HG03378 (cell line): Measurements from ENCODE around the gene CAPN5.
"Not testable (repeated sequence)": the region's sequence is repeated elsewhere in the genome, so short reads cannot be mapped to it uniquely, and the experiment has no call there.

ENCODE experiments used
- ATAC-seq: cut with Tn5 transposase; IDR thresholded peaks from one replicate; pipeline ENCODE4 v1.9.1; 2021; ENCODE audit warnings: mild to moderate bottlenecking, moderate library complexity; ENCODE audit not compliant: unreplicated experiment

CAPN5 gene

DNA sequence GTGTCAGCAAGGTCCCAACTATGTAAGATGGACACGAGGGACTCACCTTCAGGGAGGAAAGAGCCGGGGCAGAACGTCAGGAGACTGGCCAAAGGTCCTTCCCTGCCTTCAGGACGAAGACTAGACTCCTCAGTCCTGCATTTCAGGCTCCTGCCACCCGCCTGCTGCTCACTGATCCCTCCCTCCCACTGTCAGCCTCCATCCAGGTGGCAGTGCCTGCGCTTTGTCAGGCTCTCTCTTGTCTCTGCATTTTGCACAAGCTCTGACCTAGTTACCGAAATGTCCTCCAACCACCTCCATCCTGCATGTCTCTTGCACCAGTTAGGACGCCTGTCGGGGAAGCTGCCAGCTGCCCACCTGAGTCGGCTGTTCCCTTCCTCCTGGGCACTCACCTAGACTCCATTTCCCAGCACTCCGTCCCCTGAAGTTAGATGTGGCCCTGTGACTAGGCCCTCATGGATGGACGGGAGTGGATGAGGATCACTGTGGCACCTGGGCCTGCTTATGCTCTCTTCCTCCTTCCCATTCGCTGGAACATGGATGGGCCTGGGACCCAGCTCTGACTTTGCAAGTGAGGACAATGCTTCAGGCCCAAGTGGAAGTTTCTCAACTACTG is 24.6 kb upstream of the CAPN5 start:
- ATAC-seq: no peak

DNA sequence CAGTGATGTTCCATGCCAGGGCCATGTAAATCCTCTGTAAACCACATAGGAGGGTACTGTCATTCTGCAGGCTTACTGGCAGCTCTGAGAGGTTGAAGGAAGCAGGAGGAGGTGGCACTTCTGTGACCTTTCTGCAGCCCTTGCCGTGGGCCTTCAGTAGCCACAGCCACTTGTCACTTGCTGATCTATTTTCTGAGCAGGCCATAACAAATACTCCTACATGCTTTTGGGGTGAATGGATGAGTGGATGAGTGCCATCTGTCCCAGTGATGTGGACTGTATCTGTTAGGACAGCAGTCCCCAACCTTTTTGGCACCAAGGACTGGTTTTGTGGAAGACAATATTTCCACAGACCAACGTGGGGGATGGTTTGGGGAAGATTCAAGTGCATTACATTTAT is 22.4 kb upstream of the CAPN5 start:
- ATAC-seq: no peak

DNA sequence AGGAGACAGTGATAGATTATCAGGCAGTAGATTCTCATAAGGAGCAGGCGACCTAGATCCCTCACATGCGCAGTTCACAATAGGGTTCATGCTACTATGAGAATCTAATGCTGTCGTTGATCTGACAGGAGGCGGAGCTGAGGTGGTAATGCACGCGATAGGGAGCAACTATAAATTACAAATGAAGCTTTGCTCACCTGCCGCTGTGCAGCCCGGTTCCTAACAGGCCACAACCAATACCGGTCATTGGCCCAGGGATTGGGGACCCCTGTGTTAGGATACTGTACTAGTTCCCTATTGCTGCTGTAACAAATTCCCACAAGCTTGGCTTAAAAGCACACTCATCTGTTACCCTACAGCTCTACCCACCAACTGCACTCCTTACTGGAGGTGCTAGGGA is 21.9 kb upstream of the CAPN5 start:
- ATAC-seq: no peak

DNA sequence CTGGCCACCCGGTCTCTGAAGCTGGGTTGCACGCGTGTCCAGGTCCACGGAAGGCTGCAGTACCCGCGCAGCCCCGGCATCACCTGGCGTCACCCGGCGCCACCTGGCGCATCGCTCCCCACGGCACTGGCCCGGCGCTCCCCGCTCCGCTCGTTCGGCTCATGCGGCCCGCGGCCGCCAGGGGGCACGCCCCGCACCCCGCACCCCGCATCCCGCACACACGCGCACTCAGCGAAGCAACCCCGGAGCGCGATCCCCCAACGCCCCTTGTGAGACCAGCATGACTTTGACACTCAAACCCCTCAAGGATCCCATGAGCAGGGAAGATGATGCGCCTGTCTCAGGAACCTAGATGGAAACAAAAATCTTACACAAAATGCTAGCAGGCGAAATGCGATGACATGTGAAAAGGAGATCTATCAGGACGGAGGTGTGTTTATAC is 20.7 kb upstream of the CAPN5 start:
- no peak for ATAC-seq

DNA sequence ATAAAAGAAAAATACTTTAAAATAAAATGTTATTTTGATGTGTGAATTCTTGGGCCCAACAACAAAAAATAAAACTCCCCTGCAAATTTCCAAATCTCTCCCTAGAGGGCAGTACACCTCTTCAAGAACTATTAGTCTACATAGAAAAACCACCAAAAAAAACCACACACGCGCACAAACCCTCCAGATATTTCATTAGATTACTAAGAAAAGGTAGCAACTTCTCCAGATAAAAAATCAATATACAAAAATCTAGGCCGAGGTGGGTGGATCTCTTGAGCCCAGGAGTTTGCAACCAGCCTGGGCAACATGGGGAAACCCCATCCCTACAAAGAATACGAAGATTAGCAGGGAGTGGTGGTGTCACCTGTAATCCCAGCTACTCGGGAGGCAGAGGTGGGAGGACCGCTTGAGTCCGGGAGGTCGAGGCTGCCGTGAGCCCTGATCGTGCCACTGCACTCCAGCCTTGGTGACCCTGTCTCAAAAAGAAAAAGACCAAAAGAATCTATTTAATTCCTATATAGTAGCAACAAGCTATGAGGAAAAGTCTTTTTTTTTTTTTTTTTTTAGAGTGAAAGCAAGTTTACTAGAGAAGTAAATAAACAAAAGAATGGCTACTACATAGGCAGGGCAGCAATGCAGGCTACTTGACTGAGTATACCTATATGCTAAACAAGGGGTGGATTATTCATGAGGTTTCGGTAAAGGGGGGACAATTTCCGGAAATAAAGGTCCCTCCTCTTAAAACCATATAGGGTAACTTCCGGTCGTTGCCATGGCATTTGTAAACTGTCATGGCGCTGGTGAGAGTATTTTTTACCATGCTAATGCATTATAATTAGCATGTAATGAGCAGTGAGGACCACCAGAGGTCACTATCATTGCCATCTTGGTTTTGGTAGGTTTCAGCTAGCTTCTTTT is 19.5 kb upstream of the CAPN5 start:
- peak; percentile 79 for ATAC-seq

DNA sequence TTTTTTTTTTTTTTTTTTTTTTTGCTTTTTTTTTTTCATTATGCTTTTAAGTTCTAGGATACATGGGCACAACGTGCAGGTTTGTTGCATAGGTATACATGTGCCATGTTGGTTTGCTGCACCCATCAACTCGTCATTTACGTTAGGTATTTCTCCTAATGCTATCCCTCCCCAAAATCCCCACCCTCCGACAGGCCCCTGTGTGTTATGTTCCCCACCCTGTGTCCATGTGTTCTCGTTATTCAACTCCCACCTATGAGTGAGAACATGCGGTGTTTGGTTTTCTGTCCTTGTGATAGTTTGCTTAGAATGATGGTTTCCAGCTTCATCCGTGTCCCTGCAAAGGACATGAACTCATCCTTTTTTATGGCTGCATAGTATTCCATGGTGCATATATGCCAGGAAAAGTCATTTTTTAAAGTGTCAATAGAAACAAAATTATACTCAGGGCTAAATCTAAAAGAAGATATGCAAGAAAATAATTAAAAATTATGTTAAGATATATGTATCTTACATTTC is 18.8 kb upstream of the CAPN5 start:
- ATAC-seq: not testable (repeated sequence)

DNA sequence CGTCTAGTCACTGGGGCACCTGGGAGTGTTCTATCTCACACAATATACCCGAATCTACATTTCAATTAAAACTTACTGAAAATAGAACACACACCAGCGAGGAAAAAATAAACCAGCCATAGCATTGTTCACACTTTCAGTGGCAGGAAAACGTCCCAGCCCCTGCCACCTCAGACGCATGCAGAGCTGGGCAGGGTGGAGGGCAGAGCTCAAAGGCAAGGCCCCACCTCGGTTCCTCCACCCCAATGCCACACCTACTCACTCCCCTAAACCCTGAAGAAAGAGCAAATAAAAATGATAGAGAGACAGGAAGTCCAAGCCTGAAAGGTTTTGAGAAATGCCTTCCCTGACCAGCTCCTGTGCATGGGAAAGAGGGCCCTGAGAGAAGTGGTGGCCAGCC is 17.7 kb upstream of the CAPN5 start:
- ATAC-seq: no peak

DNA sequence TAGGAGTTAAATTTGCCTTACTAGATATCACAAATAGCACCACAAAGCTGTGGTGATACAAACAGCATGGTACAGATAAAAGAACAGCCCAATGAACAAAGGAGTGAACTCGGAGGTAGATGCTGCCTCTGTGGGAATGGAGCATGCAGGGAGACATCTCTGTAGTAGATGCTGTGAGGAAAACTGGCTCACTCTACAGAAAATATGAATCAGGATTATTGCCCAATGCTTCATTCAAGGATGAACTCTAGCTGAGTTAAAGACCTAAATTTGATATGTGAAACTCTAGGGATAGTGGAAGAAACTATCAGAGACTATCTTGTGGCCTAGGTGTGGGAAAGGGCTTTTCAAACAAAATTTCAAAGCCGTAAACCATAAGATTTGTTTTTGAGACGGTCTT is 15.3 kb upstream of the CAPN5 start:
- ATAC-seq: no peak

DNA sequence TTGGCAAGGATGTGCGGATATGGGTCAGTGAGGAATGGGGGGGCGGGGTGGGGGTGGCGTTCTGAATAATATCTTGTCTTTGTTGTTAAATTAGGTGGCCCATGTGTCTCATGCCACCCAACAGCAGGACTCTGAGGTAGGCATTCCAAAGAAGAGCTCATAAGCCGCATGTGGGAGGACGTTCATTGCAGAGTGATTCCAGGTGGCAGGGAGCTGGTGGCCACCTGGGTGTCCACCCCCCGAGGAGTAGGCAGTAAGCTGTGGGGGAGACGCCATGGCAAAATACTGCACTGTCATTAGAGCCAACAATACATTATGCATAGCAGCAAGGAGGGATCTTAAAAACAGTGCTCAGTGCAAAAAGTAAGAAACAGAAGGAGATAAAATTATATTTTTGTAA is 14.3 kb upstream of the CAPN5 start:
- ATAC-seq: no peak

DNA sequence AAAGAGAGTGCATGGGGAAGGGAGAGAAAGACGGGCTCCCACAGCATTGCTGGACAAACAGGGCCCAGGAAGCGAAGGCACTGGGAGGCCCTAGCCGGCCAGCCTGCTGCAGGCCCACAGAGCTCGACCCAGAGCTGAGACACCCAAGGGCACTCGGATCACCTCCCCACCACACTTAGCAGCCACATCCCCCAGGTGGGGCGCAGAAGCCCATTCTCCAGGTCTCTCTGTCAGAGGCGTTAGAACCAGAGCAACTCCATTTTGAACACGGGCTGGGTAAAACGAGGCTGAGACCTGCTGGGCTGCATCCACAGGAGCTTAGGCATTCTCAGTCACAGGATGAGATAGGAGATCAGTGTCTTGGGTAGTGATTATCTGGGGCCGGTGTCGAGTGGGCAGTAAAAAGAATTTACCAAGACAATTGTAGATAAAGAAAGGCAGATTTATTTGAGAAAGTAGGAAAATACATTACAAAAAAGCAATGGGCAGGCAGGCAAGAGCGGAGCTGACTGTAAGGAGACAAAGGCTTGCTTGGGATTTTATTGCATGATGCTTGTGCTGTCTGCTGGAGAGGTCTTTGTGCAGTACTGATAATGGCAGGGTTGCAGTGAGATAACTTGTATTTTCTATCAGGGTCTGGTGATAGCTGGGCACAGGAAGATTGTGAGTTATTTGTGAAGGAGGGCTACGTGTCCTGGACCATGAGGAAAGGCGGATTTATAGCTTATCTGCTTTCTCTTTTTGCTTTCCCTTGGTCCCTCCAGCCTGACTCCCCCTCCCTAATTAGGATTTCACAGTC is 13.4 kb upstream of the CAPN5 start:
- ATAC-seq: no peak

DNA sequence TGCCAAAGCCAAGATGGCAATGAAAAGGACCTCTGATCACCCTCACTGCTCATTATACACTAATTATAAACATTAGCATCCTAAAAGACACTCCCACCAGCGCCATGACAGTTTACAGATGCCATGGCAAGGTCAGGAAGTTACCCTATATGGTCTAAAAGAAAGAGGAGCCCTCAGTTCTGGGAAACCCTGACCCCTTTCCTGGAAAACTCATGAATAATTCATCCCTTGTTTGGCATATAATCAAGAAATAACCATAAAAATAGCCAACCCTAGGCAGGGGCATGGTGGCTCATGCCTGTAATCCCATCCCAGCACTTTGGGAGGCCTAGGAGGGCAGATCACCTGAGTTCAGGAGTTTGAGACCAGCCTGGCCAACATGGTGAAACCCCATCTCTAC is 12.7 kb upstream of the CAPN5 start:
- no peak for ATAC-seq

DNA sequence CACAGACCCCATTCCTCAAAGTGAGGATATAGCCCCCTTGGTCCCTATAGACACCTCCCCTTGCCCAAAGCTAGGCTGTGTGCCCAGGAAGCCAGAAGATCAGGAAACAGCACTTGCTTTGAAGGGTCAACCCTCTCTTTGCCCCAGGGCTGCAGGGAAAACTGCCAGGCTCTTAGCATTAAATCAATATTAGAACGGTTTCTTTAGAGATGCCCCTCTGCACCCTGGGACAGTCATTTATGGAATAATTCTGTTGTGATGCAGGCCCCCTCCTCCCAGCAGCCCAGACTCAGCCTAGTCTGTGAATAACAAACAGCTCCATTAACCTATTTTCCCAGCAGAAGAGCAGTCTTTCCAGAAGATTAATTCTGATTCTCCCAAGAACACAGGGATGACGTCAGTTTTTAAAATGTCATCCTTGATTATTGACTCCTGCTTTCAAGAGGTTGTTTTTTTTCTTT is 11.6 kb upstream of the CAPN5 start:
- no peak for ATAC-seq

DNA sequence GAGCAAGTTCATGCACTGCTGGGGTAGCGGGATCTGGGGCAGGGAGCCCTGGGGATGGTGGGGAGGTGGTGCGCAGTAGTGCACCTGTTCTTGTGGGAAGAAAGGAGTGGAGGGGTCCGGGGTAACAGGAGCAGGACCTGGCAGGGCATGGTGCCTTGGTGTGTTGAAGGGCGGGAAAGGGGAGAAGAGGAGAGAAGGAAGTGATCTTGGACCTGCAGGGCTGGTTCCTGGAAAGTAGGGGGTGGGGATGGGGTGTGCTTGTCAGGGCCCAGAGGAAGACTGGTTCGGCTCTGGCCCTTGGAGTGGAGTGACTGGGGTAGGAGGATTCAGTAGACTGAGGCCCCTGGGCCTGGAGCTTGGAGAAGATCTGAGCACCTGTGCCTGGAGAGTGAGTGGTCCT is 10.9 kb upstream of the CAPN5 start:
- no peak for ATAC-seq

DNA sequence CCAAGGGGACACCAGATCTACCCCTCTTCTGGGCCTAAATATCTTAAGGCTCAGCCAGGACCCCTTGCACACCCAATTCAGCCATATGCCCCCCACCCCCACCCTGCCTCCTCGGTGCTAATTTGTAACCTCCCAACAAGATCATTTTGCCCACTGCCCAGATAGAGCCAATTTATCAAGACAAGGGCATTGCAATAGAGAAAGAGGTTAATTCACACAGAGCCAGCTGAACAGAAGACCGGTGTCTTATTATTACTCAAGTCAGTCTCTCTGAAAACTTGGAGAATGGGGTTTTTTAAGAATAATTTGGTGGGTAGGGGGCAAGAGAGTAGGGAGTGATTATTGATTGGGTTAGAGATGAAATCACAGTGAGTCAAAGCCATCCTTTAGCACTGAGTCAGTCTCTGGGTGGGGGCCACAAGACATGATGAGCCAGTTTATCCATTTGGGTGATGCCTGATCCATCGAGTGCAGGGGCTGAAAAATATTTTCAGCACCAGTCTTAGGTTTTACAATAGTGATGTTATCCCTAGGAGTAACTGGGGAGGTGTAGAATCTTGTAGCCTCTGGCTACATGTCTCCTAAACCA is 9.9 kb upstream of the CAPN5 start:
- ATAC-seq: no peak

DNA sequence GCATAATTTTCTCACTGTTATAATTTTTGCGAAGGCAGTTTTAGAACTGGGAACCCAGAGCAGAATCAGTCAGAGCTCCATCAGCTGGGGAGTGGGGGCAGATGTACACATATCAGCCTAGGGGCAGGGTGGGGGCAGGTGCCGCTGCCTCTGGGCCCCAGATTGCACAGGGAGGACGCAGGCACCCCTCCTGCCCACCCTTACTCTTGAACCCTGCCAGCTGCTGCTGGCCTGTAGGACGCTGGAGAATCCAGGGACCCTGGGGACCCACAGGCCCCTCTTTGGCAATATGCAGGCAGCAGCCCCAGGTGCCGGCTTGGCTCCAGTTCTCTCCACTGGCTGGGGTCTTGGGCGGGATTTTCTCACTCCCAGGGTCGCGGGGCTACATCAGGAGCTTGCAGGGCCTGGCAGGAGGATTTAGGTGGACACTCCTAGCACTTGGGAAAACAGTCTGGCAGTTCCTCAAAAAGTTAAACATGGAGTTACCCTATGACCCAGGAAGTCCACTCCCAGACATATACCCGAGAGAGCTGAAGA is 8.8 kb upstream of the CAPN5 start:
- ATAC-seq: no peak

DNA sequence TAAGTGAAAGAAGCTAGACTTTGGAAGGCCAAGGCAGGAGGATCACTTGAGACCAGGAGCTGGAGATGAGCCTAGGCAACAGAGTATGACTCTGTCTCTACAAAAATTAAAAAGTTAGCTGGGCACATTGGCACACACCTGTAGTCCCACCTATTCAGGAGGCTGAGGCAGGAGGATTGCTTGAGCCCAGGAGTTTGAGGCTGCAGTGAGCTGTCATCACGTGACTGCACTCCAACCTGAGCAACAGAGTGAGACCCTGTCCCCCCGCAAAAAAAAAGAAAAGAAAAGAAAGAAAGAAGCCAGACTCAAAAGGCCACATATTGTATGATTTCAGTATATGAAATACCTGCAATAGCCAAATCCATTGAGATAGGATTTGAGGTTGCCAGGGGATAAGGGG is 7.9 kb upstream of the CAPN5 start:
- no peak for ATAC-seq

DNA sequence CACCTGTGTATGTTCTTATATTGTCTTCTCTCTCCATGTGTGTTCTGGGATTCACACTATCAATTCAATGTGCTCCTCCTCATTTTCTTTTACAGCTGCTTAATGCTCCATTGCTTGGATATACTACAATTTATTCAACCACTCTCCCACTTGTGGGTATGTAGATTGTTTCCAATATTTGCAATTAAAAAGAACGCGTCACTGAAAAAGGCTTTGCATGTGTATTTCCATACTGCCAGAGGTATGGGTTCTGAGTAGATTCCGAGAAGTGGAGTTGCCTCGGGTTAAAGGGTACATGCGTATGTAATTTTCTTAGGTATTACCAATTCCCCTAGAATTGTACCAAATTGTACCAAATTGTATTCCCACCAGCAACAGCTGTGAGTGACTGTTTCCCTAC is 7.0 kb upstream of the CAPN5 start:
- ATAC-seq: no peak

DNA sequence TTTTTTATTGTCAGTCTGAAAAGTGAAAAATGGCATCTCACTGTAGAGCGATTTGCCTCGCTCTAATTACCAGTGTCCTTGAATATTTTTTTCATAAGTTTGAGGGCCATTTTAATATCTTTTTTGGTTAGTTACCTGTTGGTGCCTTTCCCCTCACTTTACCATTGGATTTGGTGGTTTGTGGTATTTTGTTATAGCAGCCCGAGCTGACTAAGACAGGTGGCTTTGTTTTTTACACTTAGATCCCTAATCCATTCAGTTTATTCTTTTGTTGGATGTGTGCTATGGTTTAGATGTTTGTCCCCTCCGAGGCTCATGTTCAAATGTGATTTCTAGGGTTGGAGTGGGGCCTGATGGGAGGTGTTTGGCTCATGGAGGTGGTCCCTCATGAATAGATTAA is 6.5 kb upstream of the CAPN5 start:
- ATAC-seq: no peak

DNA sequence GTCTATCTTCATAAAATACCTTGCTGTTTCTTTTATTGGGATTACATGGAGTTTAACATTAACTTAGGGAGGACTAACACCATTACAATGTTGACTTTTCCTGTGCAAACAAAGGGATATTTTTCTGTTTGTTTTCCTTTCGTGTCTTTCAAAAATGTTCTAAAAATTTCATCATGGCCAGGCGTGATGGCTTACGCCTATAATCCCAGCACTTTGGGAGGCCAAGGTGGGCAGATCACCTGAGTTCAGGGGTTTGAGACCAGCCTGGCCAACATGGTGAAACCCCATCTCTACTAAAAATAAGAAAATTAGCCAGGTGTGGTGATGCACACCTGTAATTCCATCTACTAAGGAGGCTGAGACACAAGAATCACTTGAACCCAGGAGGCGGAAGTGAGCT is 5.5 kb upstream of the CAPN5 start:
- not testable (repeated sequence) for ATAC-seq

DNA sequence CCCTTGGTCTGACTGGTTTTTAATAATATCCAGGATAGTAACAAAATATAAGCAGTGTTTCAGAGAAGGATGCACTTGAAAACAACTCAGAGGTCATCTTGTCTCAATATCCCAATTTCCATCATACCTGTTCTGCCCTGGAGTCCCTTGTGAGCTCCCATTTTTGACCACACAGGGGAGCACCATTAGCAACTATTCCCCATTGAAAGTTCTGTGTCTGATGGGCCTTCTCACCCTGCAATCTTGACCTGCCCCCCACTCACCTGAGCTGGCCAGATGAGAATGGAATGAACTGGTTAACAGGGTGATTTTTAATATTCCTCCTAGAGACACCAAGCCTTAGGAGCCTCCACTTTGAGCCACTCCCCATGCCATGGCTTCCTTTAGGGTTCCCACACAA is 3.8 kb upstream of the CAPN5 start:
- ATAC-seq: no peak

DNA sequence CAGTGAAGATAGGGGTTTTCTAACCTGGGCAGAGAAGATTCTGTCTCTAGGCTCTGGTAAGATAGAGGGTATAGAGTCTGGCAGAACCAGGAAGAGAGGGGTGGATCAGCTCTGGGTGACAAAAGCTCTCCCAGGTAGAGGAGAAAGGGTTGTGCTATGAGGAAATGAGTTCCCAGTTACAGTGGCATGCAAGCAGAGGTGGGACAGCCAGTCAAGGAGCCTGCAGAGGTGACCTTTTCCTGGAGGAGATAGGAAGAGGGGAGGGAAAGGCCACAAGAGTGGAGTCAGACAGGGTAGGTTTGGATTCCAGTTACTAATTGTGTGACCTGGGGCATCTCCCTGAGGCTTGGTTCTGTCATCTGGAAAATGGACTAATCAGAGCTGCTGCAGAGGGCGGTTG is 3.4 kb upstream of the CAPN5 start:
- no peak for ATAC-seq
